Occipital lobe (tissue), 2 donors: ENCODE results near the gene CCDC15. TPM values are rescaled to one million over a fixed set of nuclear protein-coding genes. Genes with fewer than 3 reads are reported as not detected.
"Not testable (repeated sequence)": the region's sequence is repeated elsewhere in the genome, so short reads cannot be mapped to it uniquely, and the experiment has no call there.

Source experiments
- DNase-seq: peaks from one replicate; lab custom pipeline; 2025; lab: John Stamatoyannopoulos, UW
- total RNA-seq: library from RNA; depleted of rRNA; stranded (reverse); fragments of >200 nt; gene quantifications from one replicate; pipeline ENCODE4 v1.2.3, GENCODE V29; 2014

CCDC15 gene
- total RNA-seq, 1 donor from 2014 or later = 2.5 TPM

DNA sequence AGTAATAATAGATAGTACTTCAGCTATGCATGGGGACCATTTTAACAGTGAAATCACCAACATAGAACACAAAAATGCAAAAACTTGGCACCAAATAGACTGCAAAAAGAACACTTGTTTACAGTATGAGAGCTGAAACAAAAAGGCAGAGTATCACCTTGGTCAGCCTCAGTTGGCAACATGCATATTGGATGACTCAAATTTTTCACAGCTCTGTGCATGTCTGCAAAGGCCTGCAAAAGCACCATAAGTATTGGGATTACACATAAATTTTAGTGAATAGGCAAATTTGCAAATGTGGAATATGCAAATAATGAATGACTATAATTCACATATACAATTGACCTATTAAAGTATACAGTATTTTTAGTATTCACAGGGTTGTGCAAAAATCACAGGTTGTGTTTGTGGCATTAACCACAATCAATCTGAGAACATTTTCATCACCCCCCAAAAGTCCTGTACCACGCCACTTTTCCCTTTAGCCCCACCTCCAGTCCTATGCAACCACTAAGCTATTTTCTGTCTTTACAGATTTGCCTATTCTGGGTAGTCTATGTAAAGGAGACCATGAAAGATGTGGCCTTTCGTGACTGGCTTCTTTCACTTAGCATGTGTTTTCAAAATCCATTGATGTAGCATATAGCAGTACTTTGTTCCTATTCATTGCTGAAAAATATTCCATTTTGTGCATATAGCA lies 47.2 kb downstream of the CCDC15 start:
- DNase-seq = no peak

DNA sequence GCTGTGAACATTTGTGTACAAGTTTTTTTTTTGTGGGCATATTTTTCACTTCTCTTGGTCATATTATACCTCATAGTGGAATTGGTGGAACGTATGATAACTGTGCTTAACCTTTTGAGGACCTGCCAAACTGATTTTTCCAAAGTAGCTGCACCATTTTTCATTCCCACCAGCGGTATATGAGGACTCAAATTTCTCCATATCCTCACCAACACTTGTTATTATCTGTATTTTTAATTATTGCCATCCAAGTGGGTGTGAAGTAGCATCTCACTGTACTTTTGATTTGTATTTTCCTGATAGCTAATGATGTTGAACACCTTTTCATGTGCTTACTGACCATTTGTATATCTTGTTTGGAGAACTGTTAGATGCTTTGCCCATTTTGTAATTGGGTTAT lies 47.8 kb downstream of the CCDC15 start:
- no peak for DNase-seq

DNA sequence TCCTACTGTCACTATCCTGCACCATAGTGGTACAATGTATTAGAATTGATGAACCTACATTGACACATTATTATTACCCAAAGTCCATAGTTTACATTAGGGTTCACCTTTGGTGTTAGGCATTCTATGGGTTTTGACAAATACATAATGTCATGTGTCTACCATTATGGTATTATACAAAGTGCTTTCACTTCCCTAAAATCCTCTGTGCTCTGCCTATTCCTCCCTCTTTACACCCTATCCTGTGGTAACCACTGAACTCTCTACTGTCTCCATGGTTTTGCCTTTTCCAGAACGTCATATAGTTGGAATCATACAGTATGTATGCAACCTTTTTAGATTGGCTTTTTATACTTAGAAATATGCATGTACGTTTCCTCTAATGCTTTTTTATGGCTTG lies 51.5 kb downstream of the CCDC15 start:
- no peak for DNase-seq

DNA sequence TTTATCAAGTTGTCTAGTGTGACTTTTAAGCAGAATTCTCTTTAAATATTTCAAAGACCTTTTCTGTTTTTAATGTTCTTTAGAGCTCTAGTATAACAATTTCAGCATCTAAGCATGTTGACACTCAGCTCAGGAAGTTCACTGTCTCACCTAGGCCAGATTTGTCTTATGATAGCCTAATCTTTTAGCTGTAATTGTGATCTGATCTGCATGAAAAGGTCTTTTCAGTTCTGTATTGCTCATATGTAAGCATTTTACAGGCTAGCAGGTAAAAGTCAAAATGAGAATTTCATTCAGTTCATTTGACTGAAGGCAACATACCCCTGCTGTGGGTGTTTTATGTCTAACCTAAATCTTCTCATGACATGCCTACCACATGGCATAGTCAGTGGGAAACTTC lies 62.4 kb downstream of the CCDC15 start:
- no peak for DNase-seq

DNA sequence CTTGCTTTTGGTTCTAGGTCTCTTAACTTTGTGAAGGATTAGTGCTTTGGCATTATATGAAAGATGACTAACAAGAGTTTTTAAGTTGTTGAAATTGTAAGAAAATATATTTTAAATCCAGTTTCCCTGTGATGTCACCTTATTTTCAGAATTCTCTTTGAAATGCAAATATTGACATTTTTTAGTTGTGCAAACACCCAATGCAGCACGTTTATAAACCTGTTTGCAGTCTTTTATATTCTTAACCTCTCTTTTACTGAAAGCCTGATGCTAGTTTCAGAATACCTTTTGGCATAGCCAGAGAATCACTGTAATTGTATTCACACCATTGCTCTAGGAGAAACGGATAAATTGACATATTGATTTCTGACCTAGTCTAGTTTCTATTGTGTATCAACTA lies 66.3 kb downstream of the CCDC15 start:
- no peak for DNase-seq

DNA sequence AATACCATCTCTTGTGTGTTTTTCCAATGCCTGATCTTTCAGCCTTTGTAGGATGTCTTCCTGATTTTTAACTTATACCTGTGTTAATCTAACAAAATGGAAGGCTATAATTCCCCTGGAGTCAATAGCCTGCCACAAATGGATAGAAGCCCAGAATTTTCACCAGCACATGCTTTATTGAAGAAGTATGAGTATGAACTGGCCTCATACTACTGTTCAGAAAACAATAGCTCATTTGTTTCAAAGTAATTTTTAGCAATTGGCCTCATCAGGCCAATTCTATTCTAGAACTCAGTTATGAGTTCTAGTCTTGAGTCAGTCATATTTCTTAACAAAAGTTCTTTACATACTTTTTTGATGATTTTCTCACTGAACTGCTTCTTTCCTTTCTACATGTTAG lies 68.5 kb downstream of the CCDC15 start:
- DNase-seq = no peak

DNA sequence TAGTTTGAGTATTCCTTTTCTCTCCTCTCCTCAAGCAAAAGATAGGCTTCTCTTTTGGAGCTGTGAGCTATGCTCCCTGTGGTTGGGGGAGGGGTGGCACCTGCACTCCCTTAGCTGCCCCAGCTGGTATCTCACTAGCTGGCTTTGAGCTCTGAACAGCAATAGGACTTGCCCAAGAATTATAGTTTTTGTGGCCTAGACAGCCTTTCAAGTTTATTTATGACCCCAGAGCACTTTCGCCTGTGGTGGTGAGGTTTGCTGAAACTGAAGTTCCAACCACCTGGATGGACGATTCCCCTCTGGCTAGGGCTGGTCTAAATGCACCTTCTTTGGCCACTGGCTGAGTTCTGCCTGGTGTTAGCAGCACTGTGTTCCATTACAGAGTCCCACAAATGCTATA lies 72.0 kb downstream of the CCDC15 start:
- no peak for DNase-seq

DNA sequence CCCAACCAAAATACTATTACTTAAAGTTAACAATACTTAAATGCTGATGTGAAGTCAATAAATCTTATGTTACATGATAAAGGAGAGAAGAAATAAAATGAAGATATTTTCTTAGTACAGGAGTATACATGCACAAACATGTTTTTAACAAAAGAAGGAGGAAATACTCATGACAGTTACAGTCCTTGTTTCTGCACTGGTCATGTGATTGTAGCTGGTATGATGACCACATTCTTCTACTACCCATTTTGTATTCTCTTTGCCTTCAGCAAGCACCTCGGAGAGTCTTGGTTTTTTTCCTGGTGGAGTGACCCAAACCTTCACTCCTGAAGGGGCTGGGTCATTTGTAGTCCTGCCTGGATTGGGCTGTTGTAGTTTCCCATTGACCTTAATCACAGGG lies 75.4 kb downstream of the CCDC15 start:
- not testable (repeated sequence) for DNase-seq

DNA sequence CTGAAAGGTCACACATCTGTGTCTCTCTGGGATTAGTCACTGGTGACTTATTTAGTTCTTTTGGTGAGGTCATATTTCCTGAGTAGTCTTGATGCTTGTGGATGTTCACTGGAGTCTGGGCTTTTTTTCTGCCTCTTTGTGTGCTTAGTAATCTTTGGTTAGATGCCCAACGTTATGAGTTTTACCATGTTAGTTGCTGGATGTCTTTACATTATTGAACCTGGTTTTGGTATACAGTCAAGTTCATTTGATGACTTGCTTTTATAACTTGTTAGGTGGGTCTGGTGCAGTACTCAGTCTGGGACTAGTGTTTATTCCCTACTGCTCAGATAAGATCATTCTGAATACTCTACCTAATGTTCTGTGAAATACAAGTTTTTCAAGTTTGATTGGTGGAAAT lies 82.9 kb downstream of the CCDC15 start:
- no peak for DNase-seq

DNA sequence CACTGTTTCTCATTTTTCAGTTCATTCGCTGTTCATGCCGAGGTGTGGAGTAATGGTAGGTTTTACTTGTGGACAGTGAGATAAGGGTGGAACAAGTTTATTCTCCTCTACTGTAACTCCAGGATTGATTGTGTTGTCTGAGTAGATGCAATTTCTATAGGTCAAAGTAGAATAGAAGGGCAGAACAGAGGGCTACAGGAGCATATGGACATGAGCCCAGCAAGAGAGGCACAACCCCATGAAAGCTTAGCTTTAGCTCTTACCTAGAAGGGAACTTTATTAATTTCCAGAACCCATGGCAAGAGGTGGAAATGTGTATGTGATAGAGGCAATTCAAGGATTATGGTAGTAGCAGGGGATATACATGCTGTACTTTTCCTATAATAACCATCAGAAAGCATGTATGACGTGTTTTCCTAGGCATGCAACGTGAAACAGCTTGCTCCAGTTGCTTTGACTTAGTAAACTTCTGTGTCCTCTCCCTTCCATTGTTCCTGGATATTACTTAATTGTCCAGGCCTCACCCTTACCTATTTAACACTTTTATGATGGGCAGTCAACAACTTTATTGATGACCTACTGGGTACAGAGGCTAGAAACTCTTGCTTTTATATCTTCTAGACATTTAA lies 95.3 kb downstream of the CCDC15 start:
- no peak for DNase-seq

DNA sequence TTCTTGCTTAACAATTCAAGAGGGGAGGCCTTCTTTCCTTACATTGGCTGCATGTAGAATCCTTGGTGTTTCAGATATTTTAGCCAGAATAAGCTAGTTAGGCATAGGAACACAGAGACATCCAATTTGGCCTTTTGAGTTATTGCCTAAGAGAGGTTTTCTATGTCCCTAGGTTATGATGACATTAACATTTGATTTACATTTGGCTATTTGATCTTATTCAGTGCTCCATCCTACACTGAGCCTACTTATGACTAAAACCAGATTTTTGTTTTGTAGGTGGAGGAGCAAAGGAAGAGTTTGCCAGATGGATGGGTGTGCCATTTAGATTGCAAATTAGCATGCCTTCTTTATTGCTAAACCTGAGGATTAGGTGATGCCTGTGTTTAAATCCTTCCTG lies 98.0 kb downstream of the CCDC15 start:
- DNase-seq = no peak

DNA sequence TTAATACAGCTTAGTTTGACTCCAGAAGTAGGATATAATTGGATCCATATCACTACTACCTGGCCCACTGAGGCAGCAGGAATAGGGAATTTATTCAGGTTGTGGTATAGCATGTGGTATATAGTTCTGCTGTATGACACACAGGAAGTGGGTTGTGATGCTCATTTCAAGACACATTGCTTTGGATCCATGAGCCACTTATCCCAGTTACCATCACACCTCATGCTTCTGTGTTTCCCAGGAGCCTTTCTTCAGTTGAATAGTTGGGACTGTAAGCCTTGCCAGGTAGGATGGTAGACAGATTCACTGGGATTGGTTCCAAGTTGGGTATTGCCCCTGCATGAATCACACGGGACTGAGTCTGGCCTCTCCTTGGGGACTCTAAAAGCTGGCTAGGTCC lies 99.2 kb downstream of the CCDC15 start:
- no peak for DNase-seq

DNA sequence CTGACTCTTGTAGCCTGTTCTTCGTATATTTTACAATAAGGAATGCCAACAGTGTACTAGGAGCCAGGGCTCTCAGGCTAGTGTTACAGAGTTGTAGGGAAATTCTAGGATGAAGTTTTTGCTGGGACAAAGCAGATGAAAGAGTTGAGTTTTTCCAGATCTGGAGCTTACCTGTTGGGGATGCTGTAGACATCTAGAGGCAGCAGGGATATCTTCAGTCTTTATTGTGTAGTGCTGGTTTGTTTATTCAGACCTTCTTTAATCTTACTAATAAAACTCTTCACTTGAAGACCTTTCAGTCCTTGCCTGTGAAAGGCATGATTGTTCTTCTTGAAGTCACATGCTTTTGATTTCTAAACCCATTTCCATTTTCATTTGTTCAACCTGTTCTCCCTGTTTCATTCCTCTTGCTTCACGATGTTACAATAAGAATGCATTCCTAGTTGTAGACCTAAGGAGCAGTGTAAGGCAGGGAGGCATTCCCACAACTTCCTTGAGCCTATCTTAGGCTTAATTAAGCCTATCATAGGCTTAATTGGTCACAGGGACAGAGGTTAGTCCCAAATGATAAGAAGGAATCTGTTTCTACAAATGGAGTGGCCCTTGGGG lies 101.2 kb downstream of the CCDC15 start:
- DNase-seq = no peak

DNA sequence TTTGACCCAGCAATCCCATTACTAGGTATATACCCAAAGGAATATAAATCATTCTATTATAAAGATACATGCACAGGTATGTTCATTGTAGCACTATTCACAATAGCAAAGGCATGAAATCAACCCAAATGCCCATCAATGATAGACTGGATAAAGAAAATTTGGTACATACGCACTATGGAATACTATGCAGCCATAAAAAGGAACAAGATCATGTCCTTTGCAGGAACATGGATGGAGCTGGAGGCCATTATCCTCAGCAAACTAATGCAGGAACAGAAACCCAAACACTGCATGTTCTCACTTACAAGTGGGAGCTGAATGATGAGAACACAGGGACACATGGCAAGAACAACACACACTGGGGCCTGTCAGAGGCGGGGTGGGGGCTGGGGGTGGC lies 102.1 kb downstream of the CCDC15 start:
- DNase-seq = not testable (repeated sequence)

DNA sequence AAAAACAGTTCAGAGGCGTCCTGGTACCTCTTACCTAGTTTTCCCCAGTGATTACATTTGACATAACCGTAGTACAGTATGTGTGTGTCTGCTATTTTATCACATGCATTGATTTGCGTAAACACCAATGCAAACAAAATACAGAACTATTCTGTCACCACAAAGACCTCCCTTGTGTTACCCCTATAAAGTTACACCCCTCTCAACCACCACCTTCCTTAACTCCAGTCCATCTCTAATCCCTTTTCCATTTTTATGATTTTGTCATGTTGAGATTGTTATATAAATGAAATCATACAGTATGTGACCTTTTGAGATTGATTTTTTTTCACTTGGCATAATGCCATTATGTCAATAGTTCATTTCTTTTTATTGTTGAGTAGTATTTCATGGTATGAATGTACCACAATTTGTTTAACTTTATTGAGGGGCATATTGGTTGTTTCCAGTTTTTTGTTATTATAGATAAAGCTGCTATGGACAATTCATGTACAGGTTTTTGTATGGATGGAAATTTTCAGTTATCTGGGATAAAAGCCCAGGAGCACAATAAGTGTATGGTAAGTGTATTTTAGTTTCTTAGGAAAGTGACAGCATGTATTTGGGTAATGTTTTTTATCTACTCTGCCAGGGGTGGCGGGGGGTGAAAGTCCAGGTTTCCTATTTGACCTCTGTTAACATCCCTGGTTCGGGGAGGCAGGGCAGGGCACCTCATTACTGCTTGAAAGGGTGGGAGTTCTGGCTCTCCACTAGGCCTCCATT lies 103.1 kb downstream of the CCDC15 start:
- DNase-seq = no peak

DNA sequence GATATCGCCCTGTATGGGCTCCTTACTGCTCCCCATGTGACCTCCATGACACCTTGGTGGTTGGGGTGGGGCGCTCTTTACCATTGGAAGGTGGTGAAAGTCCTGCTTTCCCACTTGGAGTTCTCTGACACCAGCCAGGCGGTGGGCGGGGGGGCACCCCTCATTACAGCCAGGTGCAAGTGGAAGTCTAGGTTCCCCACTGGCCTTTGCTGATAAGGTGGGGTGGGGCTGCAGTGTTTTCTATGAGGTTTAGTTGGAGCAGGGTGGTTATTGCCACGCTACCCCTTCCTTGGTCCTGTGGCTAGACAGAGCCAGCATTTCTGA lies 103.7 kb downstream of the CCDC15 start:
- no peak for DNase-seq

DNA sequence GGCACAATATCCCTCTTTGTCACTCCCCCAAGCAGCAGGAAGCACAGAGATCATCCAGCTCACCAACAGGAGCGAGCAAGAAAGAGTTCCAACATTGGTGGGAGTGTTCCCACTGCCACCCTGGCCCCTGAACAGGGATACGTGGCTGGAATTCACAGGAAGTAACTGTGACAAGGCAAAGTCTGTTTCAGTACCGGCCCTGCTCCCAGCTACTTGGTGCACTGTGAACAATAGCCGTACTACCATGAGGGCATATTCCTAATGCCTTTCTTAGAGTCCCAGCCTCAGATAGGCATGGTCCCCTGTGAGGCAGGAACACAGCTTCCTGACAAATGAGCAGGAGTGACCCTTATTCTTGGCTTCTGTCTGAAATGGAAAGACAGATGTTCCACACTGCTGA lies 107.3 kb downstream of the CCDC15 start:
- DNase-seq = no peak

DNA sequence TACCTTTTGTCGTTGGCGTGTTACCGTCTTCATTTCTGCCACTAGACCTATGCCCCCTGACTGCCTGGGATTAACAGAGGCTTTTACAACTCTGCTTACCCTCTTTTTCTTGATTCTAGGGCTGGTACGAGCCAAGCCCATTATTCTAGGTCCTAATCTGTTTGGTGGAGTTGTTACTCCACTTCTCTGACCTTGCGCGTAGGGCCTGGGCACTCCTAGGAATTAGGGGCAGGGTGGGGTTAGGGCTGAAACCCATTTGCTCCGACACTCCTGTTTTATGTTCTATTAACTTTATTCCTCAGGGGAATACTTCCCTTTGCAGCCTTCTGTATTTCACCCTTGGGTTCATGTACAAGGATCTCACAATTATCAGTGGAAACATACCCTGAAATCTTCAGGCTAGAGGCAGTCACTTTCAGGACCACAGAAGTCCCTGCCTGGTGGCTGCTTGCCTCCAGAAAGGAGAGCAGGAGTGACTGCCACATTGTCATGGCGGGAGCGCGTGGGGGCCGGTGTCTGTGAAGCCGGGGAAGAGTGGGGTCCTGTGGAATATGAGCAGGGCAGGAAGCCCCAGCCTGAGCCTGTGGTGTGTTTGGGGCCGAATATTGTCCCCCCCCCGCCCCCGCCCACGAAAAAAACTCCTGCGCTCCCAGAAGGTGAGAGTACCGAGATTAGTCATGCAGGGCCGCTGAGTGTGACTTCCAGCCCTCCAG lies 108.4 kb downstream of the CCDC15 start:
- DNase-seq = no peak

DNA sequence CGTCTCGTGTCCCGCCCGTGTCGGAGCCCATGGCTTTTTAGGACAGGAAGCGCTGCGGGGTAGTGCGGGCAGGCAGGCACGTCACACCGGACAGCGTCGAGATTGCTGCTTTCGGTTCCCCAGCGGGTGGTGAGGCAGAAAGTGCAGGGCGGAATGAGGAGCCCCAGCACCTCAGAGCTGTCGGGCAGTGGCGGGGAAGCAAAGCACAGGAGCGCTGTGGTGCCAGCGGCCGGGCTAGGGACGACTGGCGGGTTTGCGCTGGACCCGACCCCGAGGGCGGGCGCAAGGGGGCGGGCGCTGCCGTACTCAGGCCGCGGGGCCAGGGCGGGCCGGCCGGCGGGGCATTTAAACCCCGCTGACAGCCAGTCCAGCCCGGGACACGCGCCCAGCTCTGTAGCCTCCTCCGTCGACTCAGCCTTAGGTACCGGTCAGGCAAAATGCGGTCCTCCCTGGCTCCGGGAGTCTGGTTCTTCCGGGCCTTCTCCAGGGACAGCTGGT lies 109.0 kb downstream of the CCDC15 start, which contains the start of gene SLC37A2:
SLC37A2 (plus strand) TSS at position 375 of the 498 bp plus-strand sequence; CDS start at position 438, 63 bp downstream.
- DNase-seq = no peak

DNA sequence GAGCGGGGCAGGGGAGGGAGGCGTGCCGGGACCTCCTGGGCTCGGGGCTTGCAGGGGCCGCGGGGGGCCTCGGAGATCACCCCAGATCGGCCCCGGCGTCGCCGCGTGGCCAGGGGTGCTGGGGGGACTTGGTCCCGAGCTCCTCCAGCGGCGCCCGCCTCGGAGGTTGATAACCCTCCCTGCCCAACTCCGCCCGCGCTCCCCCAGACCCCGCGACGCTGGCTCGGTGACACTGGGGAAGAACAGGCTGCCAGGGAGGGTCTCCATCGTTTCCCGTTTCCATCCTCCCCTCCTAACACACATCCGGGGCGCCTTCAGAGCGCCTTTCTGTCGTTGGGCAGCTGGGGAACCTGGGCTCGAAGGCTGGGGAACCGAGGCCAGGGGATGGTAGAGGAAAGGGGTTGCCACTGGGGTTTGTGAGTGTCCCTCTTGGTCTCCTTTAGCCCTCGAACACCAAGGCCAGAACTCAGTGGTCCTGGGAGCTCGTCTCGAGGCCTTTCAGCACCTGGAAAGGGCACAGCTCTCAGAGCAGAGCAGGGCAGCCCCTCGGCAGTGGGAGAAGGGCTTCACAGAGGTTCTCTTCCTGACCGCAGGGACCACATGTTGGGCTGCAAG lies 109.5 kb downstream of the CCDC15 start:
- no peak for DNase-seq

DNA sequence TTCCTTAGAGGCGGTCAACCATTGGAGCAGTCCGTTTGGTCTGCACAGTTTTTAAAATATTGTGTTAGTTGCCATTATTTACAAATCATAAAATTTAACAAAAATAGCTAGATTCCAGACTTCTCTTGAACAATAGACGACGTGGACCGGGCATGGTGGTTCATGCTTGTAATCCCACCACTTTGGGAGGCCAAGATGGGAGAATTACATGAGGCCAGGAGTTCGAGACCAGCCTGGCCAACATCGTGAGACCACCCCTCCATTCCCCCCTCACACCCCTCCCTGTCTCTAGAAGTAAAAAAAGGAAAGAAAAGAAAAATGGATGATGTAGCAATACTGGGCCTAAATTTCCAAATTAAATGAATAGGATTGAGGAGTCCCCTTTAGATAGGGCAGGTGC lies 110.1 kb downstream of the CCDC15 start:
- no peak for DNase-seq
